Right cardiac atrium (tissue), 5 donors: ENCODE data around the gene PAFAH1B2. TPM values are rescaled to one million over a fixed set of nuclear protein-coding genes. Genes with fewer than 3 reads are reported as not detected.
A peak's percentile ranks its signal among the peaks of the same experiment; 100 is the strongest.
"Not testable (repeated sequence)": the region's sequence is repeated elsewhere in the genome, so short reads cannot be mapped to it uniquely, and the experiment has no call there.

Experiments used
- ATAC-seq, 2 donors: fragments of 200-7000 bp; cut with Tn5 transposase; one replicate each; pipeline versions ENCODE4 v1.8.0 to v1.9.1; 2020; ENCODE audit warnings: moderate library complexity in 2 of 2, mild to moderate bottlenecking in 1 of 2
- DNase-seq, 3 donors: peaks; one replicate each; pipeline ENCODE4 v3.0.0-alpha.2; 2020
- H3K27ac ChIP-seq: one replicate; pipeline ENCODE4 v1.5.1; 2013; ENCODE audit warnings: mild to moderate bottlenecking, low read length, control low read depth, moderate library complexity
- H3K27me3 ChIP-seq: one replicate; pipeline ENCODE4 v1.6.1; 2013; ENCODE audit not compliant: control insufficient read depth, insufficient read depth
- H3K4me1 ChIP-seq: one replicate; pipeline ENCODE4 v1.6.1; 2013; ENCODE audit warnings: low read length; ENCODE audit not compliant: control insufficient read depth, insufficient read depth
- H3K4me3 ChIP-seq: one replicate; pipeline ENCODE4 v1.5.1; 2013; ENCODE audit warnings: low read length, control low read depth
- H3K9me3 ChIP-seq: one replicate; pipeline ENCODE4 v1.6.1; 2013; ENCODE audit warnings: low read length; ENCODE audit not compliant: control insufficient read depth
- WGBS: extraction: QIAGEN DNeasy Blood & Tissue Kit; methylation state at CpG from one replicate; pipeline ENCODE4 v1.1.7; 2013; 5-methylcytosine and 5-hydroxymethylcytosine counted together
- intact Hi-C, 4 donors: fragments of 100-400 bp; cut with DNase I; formaldehyde crosslinking; loops; one replicate each; pipeline versions ENCODE4 v1.11.0 to v1.14.0; 2022 to 2023
- polyA plus RNA-seq: library from polyadenylated mRNA; stranded (reverse); fragments of 200-250 nt; gene quantifications from one replicate; pipeline ENCODE4 v1.2.3, GENCODE V29; 2013
- total RNA-seq, 4 donors: library from RNA; stranded (reverse); fragmentation: NEBNext Ultra II Directional; extraction: Animal tissue kit (Norgen Biotek cat#: 25700); gene quantifications; one replicate each; pipeline ENCODE4 v1.2.1, GENCODE V29; 2021
- donor health status: healthy with polysubstance abuse.
- donor health status: DM: no; HTN: yes; CAD: no.
- donor health status: DM: no; HTN: no; CAD: no.
- donor health status: DM: no; HTN: yes; CAD: no; lungs with severe emphysema.
- donor health status: DM: yes; HTN: yes; CAD: no.

PAFAH1B2 gene
- total and polyA plus RNA-seq, 5 donors: 20.4 to 68.1 (median 57.1) TPM

DNA sequence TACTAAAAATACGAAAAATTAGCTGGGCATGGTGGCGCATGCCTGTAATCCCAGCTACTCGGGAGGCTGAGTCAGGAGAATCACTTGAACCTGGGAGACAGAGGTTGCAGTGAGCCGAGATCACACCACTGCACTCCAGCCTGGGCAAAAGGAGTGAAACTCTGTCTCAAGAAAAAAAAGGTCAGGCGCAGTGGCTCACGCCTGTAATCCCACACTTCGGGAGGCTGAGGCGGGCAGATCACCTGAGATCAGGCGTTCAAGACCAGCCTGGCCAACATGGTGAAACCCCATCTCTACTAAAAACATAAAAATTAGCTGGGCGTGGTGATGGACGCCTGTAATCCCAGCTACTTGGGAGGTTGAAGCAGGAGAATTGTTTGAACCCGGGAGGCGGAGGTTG is 39.1 kb downstream of the PAFAH1B2 start:
- intact Hi-C loops: loop anchor here in 2 of 4 donors (5.0 kb wide), 2 partner anchors 34 to 44 kb away; no protein-coding TSS in a partner anchor
- H3K4me1 ChIP-seq: peaks cover 17% of the 10 kb centered on the region
- H3K27me3 ChIP-seq, H3K27ac ChIP-seq, H3K4me3 ChIP-seq, ATAC-seq, H3K9me3 ChIP-seq: not testable (repeated sequence)
- 94% methylated on average over 13 of the region's 13 CpGs for WGBS
- DNase-seq: peak in 1 of 3 donors; percentile 13

DNA sequence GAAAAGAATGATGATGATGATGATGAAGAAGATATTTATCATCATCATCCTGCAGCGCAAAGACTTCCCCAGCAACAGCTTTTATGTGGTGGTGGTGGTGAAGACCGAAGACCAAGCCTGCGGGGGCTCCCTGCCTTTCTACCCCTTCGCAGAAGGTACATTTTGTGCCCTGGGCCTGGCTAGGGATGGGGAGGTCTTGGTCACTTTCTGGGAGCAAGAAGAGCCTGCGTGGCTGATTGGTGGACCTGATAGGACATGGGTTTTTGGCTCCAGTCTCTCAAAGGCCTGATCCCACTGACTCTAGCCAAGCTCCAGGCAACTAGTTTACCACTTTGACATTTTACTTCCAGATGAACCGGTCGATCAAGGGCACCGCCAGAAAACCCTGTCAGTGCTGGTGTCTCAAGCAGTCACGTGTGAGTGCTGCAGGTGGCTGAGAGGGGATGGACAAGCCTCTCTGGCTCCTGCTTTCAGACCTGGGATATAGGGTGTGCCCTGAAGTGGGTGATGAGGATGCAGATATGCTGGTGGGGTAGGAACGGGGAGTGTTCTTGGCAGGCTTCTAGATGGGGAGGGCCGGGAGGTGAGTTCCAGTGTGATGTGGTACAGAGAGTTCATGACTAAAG is 39.8 kb downstream of the PAFAH1B2 start:
- Histone ChIP-seq H3K27me3 (no peaks in the 10 kb centered on the region), H3K27ac (no peak overlapping the region), H3K4me1 (peaks cover 15% of the 10 kb centered on the region), H3K4me3 (no peak overlapping the region), H3K9me3 (no peaks in the 10 kb centered on the region)
- 88% methylated on average over 11 of the region's 11 CpGs for WGBS
- ATAC-seq (no peak), DNase-seq (peak in 1 of 3 donors; percentile 17)
- intact Hi-C loops: loop anchor here in 2 of 4 donors (5.0 kb wide), 2 partner anchors 33 to 43 kb away; no protein-coding TSS in a partner anchor

DNA sequence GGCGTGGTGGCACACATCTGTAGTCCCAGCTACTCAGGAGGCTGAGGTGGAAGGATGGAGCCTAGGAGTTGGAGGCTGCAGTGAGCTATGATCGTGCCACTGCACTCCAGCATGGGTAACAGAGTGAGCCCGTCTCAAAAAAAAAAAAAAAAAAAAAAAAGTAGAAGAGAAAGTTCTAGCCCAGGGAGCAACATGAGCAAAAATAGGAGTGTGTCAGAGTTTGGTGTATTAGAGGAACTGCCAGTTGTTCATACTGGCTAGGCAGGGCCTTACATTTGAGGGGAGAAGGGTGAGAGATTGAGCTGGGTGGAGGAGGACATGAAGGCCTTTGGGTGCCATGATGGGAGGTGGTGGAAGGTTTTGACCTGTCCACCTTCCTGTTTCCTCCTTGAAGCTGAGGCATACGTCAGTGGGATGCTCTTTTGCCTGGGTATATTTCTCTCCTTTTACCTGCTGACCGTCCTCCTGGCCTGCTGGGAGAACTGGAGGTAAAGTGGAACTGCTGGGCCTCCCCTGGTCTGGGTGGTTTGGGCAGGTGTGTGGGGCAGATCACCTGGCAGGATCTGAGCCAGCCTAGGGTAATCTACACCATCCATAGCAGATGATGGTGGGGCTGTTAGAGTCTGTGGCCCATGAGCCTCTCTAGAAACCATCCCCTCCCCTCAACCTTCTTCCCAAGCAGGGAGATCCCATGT is 41.8 kb downstream of the PAFAH1B2 start:
- Histone ChIP-seq H3K9me3 (no peaks in the 10 kb centered on the region), H3K4me3 (no peak overlapping the region), H3K27me3 (no peaks in the 10 kb centered on the region), H3K4me1 (peaks cover 2% of the 10 kb centered on the region), H3K27ac (no peak overlapping the region)
- DNase-seq: peak in 2 of 3 donors; percentile 24 to 38
- 85% methylated on average over 5 of the region's 5 CpGs for WGBS
- intact Hi-C loops: loop anchor here in 1 of 4 donors (5.0 kb wide), 1 partner anchor 36 kb away; no protein-coding TSS in a partner anchor
- ATAC-seq: no peak

DNA sequence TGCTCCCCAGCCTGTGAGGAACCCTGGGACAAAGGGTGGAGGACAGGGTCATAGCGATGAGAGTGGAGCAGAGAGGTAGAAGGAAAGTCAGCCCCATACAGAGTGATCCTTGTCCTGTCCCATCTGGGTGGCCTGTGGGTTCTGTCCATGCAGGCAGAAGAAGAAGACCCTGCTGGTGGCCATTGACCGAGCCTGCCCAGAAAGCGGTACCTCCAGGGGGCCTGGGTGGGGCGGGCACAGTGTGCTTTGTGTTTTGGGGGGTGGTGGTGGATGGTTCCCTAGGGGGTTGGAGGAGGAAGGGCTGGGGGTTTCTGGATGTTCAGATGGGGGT is 42.3 kb downstream of the PAFAH1B2 start:
- Histone ChIP-seq H3K4me3 (no peak overlapping the region), H3K27me3 (no peaks in the 10 kb centered on the region), H3K27ac (no peak overlapping the region), H3K4me1 (no peaks in the 10 kb centered on the region), H3K9me3 (no peaks in the 10 kb centered on the region)
- DNase-seq: peak in 1 of 3 donors; percentile 35
- intact Hi-C loops: loop anchor here in 1 of 4 donors (5.0 kb wide), 1 partner anchor 36 kb away; no protein-coding TSS in a partner anchor
- ATAC-seq: no peak
- 95% methylated on average over 4 of the region's 4 CpGs for WGBS

DNA sequence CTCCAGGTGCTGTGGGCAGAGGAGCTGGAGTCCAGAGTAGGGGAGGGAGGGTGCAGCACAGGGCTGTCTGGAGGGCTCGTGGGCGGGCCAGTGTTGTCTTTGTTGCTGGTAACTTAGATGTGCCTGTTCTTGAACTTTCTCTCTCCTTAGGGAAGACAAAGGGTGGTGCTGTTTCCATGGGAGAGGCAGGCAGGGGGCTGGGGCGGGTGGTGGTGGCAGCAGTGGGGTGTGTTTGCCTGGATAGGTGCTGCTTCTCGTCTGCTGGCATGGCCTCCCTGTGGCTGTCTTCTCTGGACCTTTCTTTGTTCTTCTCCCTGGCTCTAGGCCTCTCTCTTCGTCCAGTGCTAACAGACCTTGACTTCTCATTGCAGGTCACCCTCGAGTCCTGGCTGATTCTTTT is 42.9 kb downstream of the PAFAH1B2 start:
- 80% methylated on average over 6 of the region's 6 CpGs for WGBS
- intact Hi-C loops: loop anchor here in 1 of 4 donors (5.0 kb wide), 1 partner anchor 35 kb away; no protein-coding TSS in a partner anchor
- Histone ChIP-seq H3K27ac (no peak overlapping the region), H3K4me3 (no peak overlapping the region), H3K4me1 (no peaks in the 10 kb centered on the region), H3K27me3 (no peaks in the 10 kb centered on the region), H3K9me3 (no peaks in the 10 kb centered on the region)
- DNase-seq (peak in 1 of 3 donors; percentile 46), ATAC-seq (no peak)

DNA sequence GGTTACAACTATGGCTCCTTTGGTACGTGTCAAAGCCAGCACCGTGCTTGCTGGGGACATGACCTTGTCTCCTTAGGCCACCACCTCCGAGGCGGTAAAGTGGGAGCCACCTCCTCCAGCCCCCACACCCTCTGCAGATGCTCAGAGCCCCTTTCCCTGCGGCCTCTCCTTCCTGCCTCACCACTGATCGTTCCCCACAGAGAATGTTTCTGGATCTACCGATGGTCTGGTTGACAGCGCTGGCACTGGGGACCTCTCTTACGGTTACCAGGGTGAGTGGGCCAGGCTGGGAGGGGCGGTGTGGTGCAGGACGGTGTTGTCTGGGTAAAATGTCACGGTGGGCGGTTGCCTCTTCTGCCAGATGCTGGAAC is 43.3 kb downstream of the PAFAH1B2 start:
- 84% methylated on average over 13 of the region's 13 CpGs for WGBS
- intact Hi-C loops: loop anchor here in 1 of 4 donors (5.0 kb wide), 1 partner anchor 35 kb away; no protein-coding TSS in a partner anchor
- no peaks in the 10 kb centered on the region for H3K9me3 ChIP-seq
- no peaks in the 10 kb centered on the region for H3K27me3 ChIP-seq
- H3K4me1 ChIP-seq: no peaks in the 10 kb centered on the region
- H3K4me3 ChIP-seq: no peak overlapping the region
- ATAC-seq (no peak), DNase-seq (peak in 1 of 3 donors; percentile 52)
- no peak overlapping the region for H3K27ac ChIP-seq

DNA sequence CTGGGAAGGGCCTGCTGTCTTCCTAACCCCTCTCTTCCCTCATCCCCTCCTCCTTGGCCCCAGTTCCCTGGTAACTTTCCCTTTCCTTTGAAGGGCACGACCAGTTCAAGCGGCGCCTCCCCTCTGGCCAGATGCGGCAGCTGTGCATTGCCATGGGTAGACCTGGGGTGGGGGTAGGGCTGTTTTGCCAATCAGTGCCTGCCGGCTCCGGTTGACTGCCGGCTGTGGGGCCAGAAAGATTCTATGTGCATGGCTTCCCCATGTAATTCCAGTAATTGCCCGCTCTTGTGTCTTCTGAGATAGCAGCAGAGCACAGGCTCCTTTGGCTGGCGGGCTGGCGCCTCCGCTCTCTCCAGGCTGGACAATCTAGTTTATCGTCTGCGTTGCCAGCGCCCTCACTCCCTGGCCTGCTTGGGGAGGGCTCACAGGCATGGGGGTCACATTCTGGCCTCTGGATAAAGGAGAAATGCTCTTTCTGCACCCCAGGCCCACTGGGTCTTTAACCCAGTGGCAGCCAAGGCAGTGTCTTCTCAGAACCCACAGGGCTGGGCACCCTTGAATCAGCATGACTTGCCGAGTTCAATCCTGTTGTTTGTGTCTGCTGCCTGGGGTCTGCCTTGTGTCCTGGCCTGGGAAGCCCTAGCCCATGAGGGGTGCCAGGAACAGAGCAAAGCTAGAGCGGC is 43.9 kb downstream of the PAFAH1B2 start:
- Histone ChIP-seq H3K27ac (no peak overlapping the region), H3K4me3 (no peak overlapping the region), H3K27me3 (no peaks in the 10 kb centered on the region), H3K4me1 (no peaks in the 10 kb centered on the region), H3K9me3 (no peaks in the 10 kb centered on the region)
- intact Hi-C loops: loop anchor here in 1 of 4 donors (5.0 kb wide), 1 partner anchor 34 kb away; no protein-coding TSS in a partner anchor
- ATAC-seq (no peak), DNase-seq (peak in 2 of 3 donors; percentile 43)
- 90% methylated on average over 16 of the region's 16 CpGs for WGBS

DNA sequence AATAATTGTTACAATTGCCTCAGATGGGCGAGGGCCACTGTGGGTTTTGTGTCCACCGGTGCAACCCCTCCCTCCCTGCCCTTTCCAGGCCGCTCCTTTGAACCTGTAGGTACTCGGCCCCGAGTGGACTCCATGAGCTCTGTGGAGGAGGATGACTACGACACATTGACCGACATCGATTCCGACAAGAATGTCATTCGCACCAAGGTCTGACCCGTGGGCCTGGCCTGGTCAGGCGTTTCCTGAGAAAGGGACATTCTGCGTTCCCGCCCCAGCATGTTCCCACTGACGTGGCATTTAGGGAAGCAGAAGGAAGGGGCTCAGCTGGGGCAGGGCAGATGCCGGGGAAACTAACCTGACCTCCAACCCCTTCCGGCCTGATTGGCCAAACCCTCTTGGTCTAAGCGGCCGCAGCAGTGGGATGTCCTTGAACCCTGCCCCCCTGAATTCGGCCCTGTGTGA is 44.6 kb downstream of the PAFAH1B2 start:
- intact Hi-C loops: loop anchor here in 1 of 4 donors (5.0 kb wide), 1 partner anchor 34 kb away; no protein-coding TSS in a partner anchor
- no peak overlapping the region for H3K4me3 ChIP-seq
- DNase-seq: peak in 2 of 3 donors; percentile 73 to 77
- peak in 1 of 2 donors; percentile 17 for ATAC-seq
- H3K4me1 ChIP-seq: no peaks in the 10 kb centered on the region
- 81% methylated on average over 20 of the region's 20 CpGs for WGBS
- no peaks in the 10 kb centered on the region for H3K27me3 ChIP-seq
- H3K27ac ChIP-seq: no peak overlapping the region
- no peaks in the 10 kb centered on the region for H3K9me3 ChIP-seq

DNA sequence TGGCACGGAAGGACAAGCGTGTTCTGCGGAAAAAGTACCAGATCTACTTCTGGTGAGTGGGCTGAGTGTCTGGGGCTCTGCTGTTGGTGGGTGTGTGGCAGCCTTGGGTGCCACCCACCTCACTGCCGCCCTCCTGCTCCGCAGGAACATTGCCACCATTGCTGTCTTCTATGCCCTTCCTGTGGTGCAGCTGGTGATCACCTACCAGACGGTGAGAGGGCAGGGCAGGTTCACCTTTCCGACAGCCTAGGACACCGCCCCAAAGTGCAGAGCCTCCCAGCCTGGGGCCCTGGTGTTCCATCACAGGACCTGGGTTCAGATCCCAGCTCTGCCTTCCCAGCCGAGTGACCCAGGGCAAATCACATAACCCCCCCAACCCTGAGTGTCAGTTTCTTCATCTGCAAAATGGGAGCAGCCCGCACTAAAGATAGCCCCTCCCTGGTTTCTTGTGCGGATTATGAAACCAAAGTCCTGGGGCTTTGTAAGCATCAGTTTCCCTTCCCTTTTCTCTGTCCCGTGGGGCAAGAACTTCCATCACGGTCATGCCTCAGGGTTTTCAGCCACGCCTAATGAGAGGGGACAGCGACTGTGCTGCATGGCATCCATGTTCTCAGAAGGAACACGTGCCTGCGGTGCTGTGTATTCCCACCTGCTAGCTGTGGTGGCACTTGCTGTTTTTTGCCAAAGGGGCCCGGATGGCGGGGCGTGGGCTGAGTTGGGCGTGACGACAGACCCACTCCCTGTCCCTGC is 45.3 kb downstream of the PAFAH1B2 start:
- no peak overlapping the region for H3K4me3 ChIP-seq
- no peak overlapping the region for H3K27ac ChIP-seq
- 90% methylated on average over 22 of the region's 22 CpGs for WGBS
- ATAC-seq: peak in 1 of 2 donors; percentile 10
- H3K27me3 ChIP-seq: no peaks in the 10 kb centered on the region
- H3K4me1 ChIP-seq: no peaks in the 10 kb centered on the region
- intact Hi-C loops: loop anchor here in 1 of 4 donors (5.0 kb wide), 1 partner anchor 33 kb away; no protein-coding TSS in a partner anchor
- H3K9me3 ChIP-seq: no peaks in the 10 kb centered on the region
- peak in 1 of 3 donors; percentile 64 for DNase-seq

DNA sequence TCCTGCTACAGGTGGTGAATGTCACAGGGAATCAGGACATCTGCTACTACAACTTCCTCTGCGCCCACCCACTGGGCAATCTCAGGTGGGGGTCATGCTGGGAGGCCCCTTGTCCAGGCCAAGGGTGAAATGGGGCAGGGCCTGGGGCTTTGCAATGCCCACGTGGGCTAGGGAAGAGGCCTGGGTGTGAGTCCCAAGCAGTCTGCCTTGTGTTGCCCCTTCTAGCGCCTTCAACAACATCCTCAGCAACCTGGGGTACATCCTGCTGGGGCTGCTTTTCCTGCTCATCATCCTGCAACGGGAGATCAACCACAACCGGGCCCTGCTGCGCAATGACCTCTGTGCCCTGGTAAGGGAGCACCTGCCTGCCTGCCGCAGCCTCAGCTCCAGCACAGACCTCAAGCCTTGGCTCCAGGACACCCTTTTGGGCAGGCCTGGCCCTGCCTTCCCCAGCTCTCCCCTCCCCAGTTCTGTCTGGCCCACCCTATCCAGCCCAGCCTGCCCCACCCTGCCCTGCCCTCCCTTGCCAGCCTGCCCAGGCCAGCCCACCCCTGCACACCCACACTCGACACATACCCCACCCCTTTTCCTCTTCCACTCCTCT is 46.0 kb downstream of the PAFAH1B2 start:
- no peak overlapping the region for H3K27ac ChIP-seq
- intact Hi-C loops: loop anchor here in 1 of 4 donors (5.0 kb wide), 1 partner anchor 32 kb away; no protein-coding TSS in a partner anchor
- ATAC-seq: no peak
- H3K4me1 ChIP-seq: no peaks in the 10 kb centered on the region
- 82% methylated on average over 8 of the region's 8 CpGs for WGBS
- no peaks in the 10 kb centered on the region for H3K27me3 ChIP-seq
- H3K9me3 ChIP-seq: no peaks in the 10 kb centered on the region
- peak in 1 of 3 donors; percentile 34 for DNase-seq
- no peak overlapping the region for H3K4me3 ChIP-seq
